HepG2 (cell line): ENCODE data around the gene SERTAD3. TPM values are rescaled to one million over a fixed set of nuclear protein-coding genes. Genes with fewer than 3 reads are reported as not detected.

Source experiments
- BHLHE40 ChIP-seq: IDR thresholded peaks from 2 replicates; pipeline ENCODE4 v1.6.1; 2011; ENCODE audit warnings: low read length, improper control_type of control experiment
- CSRNP2 ChIP-seq: sonication (generic); formaldehyde crosslinking; conservative IDR thresholded peaks from 2 replicates; pipeline ENCODE4 v1.8.0; 2022; ENCODE audit warnings: low read depth, missing genetic modification reagents
- RFXAP ChIP-seq: sonication (generic); formaldehyde crosslinking; IDR thresholded peaks from 2 replicates; pipeline ENCODE4 v1.4.0; 2020; ENCODE audit warnings: missing genetic modification reagents, borderline replicate concordance
- SOX5 ChIP-seq: IDR thresholded peaks from 2 replicates; pipeline ENCODE4 v1.6.1; 2016; ENCODE audit warnings: borderline replicate concordance
- STAT6 ChIP-seq: sonication (generic); formaldehyde crosslinking; IDR thresholded peaks from 2 replicates; pipeline ENCODE4 v1.4.0; 2020; ENCODE audit warnings: missing genetic modification reagents, mild to moderate bottlenecking, borderline replicate concordance
- XBP1 ChIP-seq: sonication (generic); formaldehyde crosslinking; IDR thresholded peaks from 2 replicates; pipeline ENCODE4 v1.5.0; 2020; ENCODE audit warnings: missing genetic modification reagents
- ZBTB40 ChIP-seq, 2 experiments: fragments of 450-650 bp in 1 of 2; sonication (generic) in 1 of 2; formaldehyde crosslinking in 1 of 2; IDR thresholded peaks; 2 replicates each; pipeline versions ENCODE4 v1.6.1 to v1.8.0; 2016 to 2022; ENCODE audit warnings: antibody characterized with exemption in 1 of 2, mild to moderate bottlenecking in 1 of 2, missing genetic modification reagents in 1 of 2
- ZNF276 ChIP-seq: sonication (generic); formaldehyde crosslinking; IDR thresholded peaks from 2 replicates; pipeline ENCODE4 v1.4.0; 2020; ENCODE audit warnings: mild to moderate bottlenecking, low read depth, missing genetic modification reagents
- ZNF282 ChIP-seq: fragments of 450-650 bp; IDR thresholded peaks from 2 replicates; pipeline ENCODE4 v1.6.1; 2018; ENCODE audit not compliant: partially characterized antibody
- ZNF580 ChIP-seq: IDR thresholded peaks from 2 replicates; pipeline ENCODE4 v1.6.1; 2016; ENCODE audit warnings: low read depth, borderline replicate concordance
- polyA plus RNA-seq, 8 experiments: library from polyadenylated mRNA; depleted of rRNA in 3 of 8; stranded (reverse) in 7 of 8; unstranded in 1 of 8; fragments of >200 nt; fragmentation: Illumina TruSeq in 4 of 8; extraction: Trizol in 4 of 8; gene quantifications; 2 replicates each; pipeline versions ENCODE4 v1.2.1 to v1.2.3, GENCODE V29; 2011 to 2016; ENCODE audit warnings: low read depth in 4 of 8, missing spikeins in 1 of 8, mixed read lengths in 1 of 8; ENCODE audit not compliant: insufficient read depth in 1 of 8
- total RNA-seq, 5 experiments: library from RNA; depleted of rRNA; stranded (reverse); fragments of >200 nt; fragmentation: Illumina TruSeq; extraction: Trizol; gene quantifications; 2 replicates each; pipeline ENCODE4 v1.2.3, GENCODE V29; 2016; ENCODE audit warnings: low read depth in 1 of 5

Gene SERTAD3
- total and polyA plus RNA-seq, 2 of the 13 experiments (the other 11 are each of a cell fraction or from before 2014, with no cell fraction given), result 9.6 to 16.9 TPM

GRCh38 chr19:40425450-40426287 is 18.5 kb downstream of the SERTAD3 start, which contains the start of gene SERTAD1 (continued):
- TF ChIP-seq STAT6 (no peak), ZNF282 (no peak), ZBTB40 (IDR thresholded peaks at IDR 0.05) (no peak), ZBTB40 (CRISPR knock-in tag; IDR thresholded peaks at IDR 0.05) (peak; percentile 55; the same call in 1 of the 2 replicates), BHLHE40 (0 out of 2 replicates have a peak, but pooled peaks have one; percentile 13), ZNF276 (CRISPR knock-in tag) (no peak), RFXAP (peak; percentile 96), XBP1 (CRISPR knock-in tag) (no peak), ZNF580 (CRISPR knock-in tag) (no peak), CSRNP2 (CRISPR knock-in tag) (no peak), SOX5 (CRISPR knock-in tag) (peak; percentile 32; the same call in 1 of the 2 replicates)
